ENCODE results near the gene OSBPL1A. TPM values are rescaled to one million over a fixed set of nuclear protein-coding genes. Genes with fewer than 3 reads are reported as not detected.
A peak's percentile ranks its signal among the peaks of the same experiment; 100 is the strongest.

OSBPL1A gene
- total and polyA plus RNA-seq, 10 of the 15 experiments (the other 5 are each of a cell fraction or from before 2014, with no cell fraction given) = 0.02 to 0.83 (median 0.11) TPM; not detected in 6

DNA sequence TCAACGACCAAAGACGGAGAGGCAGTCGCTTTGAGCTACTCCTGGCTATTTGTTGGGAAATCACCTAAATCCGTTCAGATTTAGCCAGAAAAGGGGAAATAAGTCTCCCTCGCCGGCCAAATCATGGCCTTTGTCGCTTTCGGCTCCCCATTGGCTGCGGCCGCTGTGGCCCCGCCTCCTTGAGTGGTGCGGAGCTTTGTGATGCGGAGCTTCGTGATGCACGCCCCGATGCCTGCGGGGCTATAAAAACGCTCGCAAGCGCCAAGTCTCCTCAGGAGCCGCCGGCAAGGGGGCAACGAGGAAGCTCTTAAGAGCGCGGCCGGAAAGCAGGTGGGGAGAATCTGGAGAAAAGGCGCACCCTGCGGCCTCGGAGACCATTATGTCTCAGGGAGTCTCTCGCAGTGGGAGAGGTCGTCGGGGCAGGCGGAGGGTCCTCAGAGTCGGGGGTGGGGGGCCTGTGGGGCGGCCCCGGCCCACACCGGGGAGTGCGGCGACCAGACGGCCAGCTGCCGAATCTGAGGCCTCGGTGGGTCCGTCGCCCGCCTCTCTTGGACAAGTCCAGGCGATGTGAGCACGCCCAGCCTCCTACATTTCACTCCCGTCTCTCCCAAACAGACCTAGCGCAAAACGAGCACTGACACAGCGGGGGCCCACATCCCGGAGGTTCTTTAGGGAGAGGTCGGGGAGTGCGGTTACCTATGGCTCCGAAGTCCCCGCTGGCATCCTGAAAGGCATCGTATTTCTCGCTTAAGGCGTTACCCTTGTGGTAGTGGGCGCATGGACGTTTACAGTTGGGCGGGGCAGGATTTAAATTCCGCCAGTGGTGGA is 258.6 kb downstream of the OSBPL1A start, which contains the start of gene CABYR (continued):
- TF ChIP-seq ETV6 (conservative IDR thresholded peaks at IDR 0.05 in 1 of 2, IDR thresholded peaks at IDR 0.05 in 1 of 2; ENCODE audit: borderline replicate concordance in 1 of 2, low read depth in 1 of 2) (no peak), POLR2AphosphoS5 (IDR thresholded peaks at IDR 0.05; ENCODE audit: low read length) (peak; percentile 53), PAX5 (IDR thresholded peaks at IDR 0.05; ENCODE audit: borderline replicate concordance, low read depth, low read length) (no peak), FOXM1 (IDR thresholded peaks at IDR 0.05; ENCODE audit: low read depth, low read length) (no peak), KDM1A (IDR thresholded peaks at IDR 0.05; ENCODE audit: borderline replicate concordance) (no peak), HCFC1 (IDR thresholded peaks at IDR 0.05; ENCODE audit: low read length) (no peak), SP1 (IDR thresholded peaks at IDR 0.05; ENCODE audit: low read depth, low read length) (no peak), ZBED1 (IDR thresholded peaks at IDR 0.05; ENCODE audit: borderline replicate concordance) (peak; percentile 24; the same call in 1 of the 2 replicates), HDAC6 (IDR thresholded peaks at IDR 0.05; ENCODE audit: unreplicated experiment) (no peak), NR2C2 (IDR thresholded peaks at IDR 0.05; ENCODE audit: borderline replicate concordance, control insufficient read depth, insufficient read length, low read depth) (no peak), YY1 (IDR thresholded peaks at IDR 0.05; ENCODE audit: low read depth, low read length) (no peak), TAF1 (IDR thresholded peaks at IDR 0.05; ENCODE audit: borderline replicate concordance, low read depth, low read length) (0 out of 2 replicates have a peak, but pooled peaks have one; percentile 15), HDGF (IDR thresholded peaks at IDR 0.05) (no peak), POU2F2 (IDR thresholded peaks at IDR 0.05; ENCODE audit: borderline replicate concordance, low read depth, low read length) (0 out of 3 replicates have a peak, but pooled peaks have one; percentile 20), RUNX3 (IDR thresholded peaks at IDR 0.05; ENCODE audit: low read length) (no peak), EZH2 (IDR thresholded peaks at IDR 0.05; ENCODE audit: borderline replicate concordance, control insufficient read depth, low read depth, low read length) (no peak), STAT3 (IDR thresholded peaks at IDR 0.05; ENCODE audit: low read depth, low read length) (no peak), RB1 (IDR thresholded peaks at IDR 0.05; ENCODE audit: borderline replicate concordance) (no peak)
- TF ChIP-seq, protein P1, sequence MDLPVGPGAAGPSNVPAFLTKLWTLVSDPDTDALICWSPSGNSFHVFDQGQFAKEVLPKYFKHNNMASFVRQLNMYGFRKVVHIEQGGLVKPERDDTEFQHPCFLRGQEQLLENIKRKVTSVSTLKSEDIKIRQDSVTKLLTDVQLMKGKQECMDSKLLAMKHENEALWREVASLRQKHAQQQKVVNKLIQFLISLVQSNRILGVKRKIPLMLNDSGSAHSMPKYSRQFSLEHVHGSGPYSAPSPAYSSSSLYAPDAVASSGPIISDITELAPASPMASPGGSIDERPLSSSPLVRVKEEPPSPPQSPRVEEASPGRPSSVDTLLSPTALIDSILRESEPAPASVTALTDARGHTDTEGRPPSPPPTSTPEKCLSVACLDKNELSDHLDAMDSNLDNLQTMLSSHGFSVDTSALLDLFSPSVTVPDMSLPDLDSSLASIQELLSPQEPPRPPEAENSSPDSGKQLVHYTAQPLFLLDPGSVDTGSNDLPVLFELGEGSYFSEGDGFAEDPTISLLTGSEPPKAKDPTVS (IDR thresholded peaks at IDR 0.05; ENCODE audit: low read depth, low read length) = no peak
- TF ChIP-seq, protein P2, sequence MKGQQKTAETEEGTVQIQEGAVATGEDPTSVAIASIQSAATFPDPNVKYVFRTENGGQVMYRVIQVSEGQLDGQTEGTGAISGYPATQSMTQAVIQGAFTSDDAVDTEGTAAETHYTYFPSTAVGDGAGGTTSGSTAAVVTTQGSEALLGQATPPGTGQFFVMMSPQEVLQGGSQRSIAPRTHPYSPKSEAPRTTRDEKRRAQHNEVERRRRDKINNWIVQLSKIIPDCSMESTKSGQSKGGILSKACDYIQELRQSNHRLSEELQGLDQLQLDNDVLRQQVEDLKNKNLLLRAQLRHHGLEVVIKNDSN (IDR thresholded peaks at IDR 0.05; ENCODE audit: borderline replicate concordance, extremely low read length, insufficient read depth, low read depth, low read length) = no peak
- TF ChIP-seq, protein P3, sequence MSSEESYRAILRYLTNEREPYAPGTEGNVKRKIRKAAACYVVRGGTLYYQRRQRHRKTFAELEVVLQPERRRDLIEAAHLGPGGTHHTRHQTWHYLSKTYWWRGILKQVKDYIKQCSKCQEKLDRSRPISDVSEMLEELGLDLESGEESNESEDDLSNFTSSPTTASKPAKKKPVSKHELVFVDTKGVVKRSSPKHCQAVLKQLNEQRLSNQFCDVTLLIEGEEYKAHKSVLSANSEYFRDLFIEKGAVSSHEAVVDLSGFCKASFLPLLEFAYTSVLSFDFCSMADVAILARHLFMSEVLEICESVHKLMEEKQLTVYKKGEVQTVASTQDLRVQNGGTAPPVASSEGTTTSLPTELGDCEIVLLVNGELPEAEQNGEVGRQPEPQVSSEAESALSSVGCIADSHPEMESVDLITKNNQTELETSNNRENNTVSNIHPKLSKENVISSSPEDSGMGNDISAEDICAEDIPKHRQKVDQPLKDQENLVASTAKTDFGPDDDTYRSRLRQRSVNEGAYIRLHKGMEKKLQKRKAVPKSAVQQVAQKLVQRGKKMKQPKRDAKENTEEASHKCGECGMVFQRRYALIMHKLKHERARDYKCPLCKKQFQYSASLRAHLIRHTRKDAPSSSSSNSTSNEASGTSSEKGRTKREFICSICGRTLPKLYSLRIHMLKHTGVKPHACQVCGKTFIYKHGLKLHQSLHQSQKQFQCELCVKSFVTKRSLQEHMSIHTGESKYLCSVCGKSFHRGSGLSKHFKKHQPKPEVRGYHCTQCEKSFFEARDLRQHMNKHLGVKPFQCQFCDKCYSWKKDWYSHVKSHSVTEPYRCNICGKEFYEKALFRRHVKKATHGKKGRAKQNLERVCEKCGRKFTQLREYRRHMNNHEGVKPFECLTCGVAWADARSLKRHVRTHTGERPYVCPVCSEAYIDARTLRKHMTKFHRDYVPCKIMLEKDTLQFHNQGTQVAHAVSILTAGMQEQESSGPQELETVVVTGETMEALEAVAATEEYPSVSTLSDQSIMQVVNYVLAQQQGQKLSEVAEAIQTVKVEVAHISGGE (CRISPR knock-in tag; IDR thresholded peaks at IDR 0.05) = no peak
- TF ChIP-seq, protein P4, sequence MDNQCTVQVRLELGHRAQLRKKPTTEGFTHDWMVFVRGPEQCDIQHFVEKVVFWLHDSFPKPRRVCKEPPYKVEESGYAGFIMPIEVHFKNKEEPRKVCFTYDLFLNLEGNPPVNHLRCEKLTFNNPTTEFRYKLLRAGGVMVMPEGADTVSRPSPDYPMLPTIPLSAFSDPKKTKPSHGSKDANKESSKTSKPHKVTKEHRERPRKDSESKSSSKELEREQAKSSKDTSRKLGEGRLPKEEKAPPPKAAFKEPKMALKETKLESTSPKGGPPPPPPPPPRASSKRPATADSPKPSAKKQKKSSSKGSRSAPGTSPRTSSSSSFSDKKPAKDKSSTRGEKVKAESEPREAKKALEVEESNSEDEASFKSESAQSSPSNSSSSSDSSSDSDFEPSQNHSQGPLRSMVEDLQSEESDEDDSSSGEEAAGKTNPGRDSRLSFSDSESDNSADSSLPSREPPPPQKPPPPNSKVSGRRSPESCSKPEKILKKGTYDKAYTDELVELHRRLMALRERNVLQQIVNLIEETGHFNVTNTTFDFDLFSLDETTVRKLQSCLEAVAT (IDR thresholded peaks at IDR 0.05) = no peak
